Neural crest cell (in vitro differentiated cells): ENCODE data around the gene ATG2A. TPM values are rescaled to one million over a fixed set of nuclear protein-coding genes. Genes with fewer than 3 reads are reported as not detected.

Experiments
- DNase-seq: peaks from one replicate; pipeline ENCODE4 v3.0.0; 2021; ENCODE audit warnings: low read depth, mixed read lengths, low spot score
- H3K27ac Mint-ChIP-seq: one replicate; pipeline ENCODE4 v1.8.0; 2021; ENCODE audit warnings: mild to moderate bottlenecking, mixed read lengths; ENCODE audit not compliant: unreplicated experiment
- H3K27me3 Mint-ChIP-seq: 2 replicates; pipeline ENCODE4 v1.8.0; 2021; ENCODE audit warnings: low read depth, mild to moderate bottlenecking, mixed read lengths
- H3K36me3 Mint-ChIP-seq: 2 replicates; pipeline ENCODE4 v1.8.0; 2021; ENCODE audit warnings: low read depth, mild to moderate bottlenecking, mixed read lengths
- H3K4me1 Mint-ChIP-seq: 2 replicates; pipeline ENCODE4 v1.8.0; 2021; ENCODE audit warnings: mixed read lengths
- H3K4me3 Mint-ChIP-seq: one replicate; pipeline ENCODE4 v1.8.0; 2021; ENCODE audit warnings: mild to moderate bottlenecking, mixed read lengths
- H3K9me3 Mint-ChIP-seq: 2 replicates; pipeline ENCODE4 v1.8.0; 2021; ENCODE audit warnings: mixed read lengths
- CTCF ChIP-seq: fragments of 200-600 bp; sonication (generic); conservative IDR thresholded peaks from 2 replicates; pipeline ENCODE4 v1.5.0; 2021; ENCODE audit warnings: antibody characterized with exemption, mild to moderate bottlenecking
- total RNA-seq: library from RNA; stranded (reverse); gene quantifications from 2 replicates; pipeline ENCODE4 v1.2.1, GENCODE V29; 2021

ATG2A gene
- total RNA-seq, 1 donor from 2014 or later = 24.8 TPM

DNA sequence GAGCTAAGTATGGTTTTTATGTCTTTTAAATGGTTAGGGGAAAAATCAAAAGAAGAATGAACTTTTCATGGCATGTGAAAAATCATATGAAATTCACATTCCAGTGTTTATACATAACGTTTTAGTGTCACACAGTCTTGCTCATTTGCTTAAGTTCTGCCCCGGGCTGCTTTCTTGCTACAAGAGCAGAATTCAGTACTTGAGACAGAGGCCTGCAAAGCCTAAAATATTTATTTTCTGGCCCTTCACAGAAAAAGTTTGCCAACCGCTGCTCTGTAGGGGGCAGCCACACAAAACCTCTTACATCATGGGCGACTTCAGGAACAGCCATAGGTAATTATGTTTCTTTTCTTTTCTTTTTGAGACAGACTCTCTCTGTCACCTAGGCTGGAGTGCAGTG, 1.0 kb upstream of the ATG2A start:
- TF ChIP-seq CTCF = peak; percentile 20
- Mint-ChIP-seq H3K36me3 (no peaks in the 10 kb centered on the region), H3K4me3 (peak overlapping the region; percentile 94), H3K27ac (peak overlapping the region; percentile 96), H3K4me1 (peaks cover 24% of the 10 kb centered on the region), H3K27me3 (no peaks in the 10 kb centered on the region), H3K9me3 (no peaks in the 10 kb centered on the region)
- no peak for DNase-seq

GRCh38 chr11:64917663-64917995, 620 bp upstream of the ATG2A start:
- Mint-ChIP-seq H3K27ac (peak overlapping the region; percentile 96), H3K27me3 (no peaks in the 10 kb centered on the region), H3K36me3 (no peaks in the 10 kb centered on the region), H3K4me1 (peaks cover 24% of the 10 kb centered on the region), H3K9me3 (no peaks in the 10 kb centered on the region), H3K4me3 (peak overlapping the region; percentile 94)
- peak; percentile 22 for TF ChIP-seq CTCF
- DNase-seq = no peak

- no peak for DNase-seq
- H3K27ac Mint-ChIP-seq = peak overlapping the region; percentile 97
- H3K4me1 Mint-ChIP-seq = peaks cover 24% of the 10 kb centered on the region
- TF ChIP-seq CTCF = no peak
- H3K27me3 Mint-ChIP-seq = no peaks in the 10 kb centered on the region
- H3K9me3 Mint-ChIP-seq = no peaks in the 10 kb centered on the region
- peak overlapping the region; percentile 94 for H3K4me3 Mint-ChIP-seq
- H3K36me3 Mint-ChIP-seq = no peaks in the 10 kb centered on the region
Measured at GRCh38 chr11:64916040-64916774, 802 bp downstream of the ATG2A start.

DNA sequence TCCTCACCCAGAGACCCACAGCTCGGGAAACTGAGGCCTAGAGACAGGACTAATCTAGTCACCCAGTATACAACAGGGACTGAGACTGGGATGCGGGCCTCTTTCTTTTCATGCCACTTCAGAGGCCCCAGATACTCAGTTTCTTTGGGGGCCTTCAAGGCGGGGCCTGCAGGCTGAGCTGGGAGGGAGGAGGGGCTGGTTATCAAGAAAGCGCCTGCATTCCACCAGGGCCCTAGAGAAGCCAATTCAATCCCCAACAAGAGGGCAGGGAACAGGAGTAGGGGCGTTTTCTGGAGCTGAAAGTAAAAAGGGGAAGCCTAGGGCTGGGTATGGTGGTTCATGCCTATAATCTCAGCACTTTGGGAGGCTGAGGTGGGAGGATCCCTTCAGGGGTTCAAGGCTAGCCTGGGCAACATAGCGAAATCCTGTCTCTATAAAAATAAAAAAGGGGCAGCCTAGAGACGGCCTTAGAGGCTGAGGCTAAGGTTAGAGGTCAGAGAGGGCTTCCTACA, 1.6 kb downstream of the ATG2A start:
- no peak for DNase-seq
- no peak for TF ChIP-seq CTCF
- Mint-ChIP-seq H3K27me3 (no peaks in the 10 kb centered on the region), H3K9me3 (no peaks in the 10 kb centered on the region), H3K4me3 (peak overlapping the region; percentile 94), H3K36me3 (no peaks in the 10 kb centered on the region), H3K4me1 (peaks cover 24% of the 10 kb centered on the region), H3K27ac (peak overlapping the region; percentile 97)

DNA sequence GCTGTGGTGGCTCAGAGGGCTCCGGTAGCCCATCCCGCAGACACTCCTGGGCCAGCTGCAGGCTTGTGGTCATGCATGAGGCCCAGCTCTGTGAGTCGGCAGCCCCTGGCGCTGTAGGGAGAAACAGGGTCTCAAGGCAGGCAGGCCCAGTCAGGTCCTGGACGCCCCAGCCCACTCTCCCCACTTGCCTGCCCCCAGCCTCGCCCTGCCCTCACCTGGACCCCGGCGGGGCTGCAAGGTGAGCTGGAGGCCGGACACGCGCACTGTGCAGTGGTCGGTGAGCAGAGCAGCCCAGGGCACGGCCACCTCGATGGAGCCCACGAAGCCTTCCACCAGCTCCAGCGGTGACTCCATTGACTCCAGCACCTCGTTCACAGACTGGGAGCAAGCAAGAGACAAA, 2.9 kb downstream of the ATG2A start:
- peaks cover 24% of the 10 kb centered on the region for H3K4me1 Mint-ChIP-seq
- no peaks in the 10 kb centered on the region for H3K27me3 Mint-ChIP-seq
- DNase-seq = no peak
- no peak overlapping the region for H3K27ac Mint-ChIP-seq
- peak overlapping the region; percentile 80 for H3K4me3 Mint-ChIP-seq
- H3K36me3 Mint-ChIP-seq = no peaks in the 10 kb centered on the region
- H3K9me3 Mint-ChIP-seq = no peaks in the 10 kb centered on the region
- TF ChIP-seq CTCF = no peak
